GM12878 (cell line): ENCODE measurements around the gene TACR2. TPM values are rescaled to one million over a fixed set of nuclear protein-coding genes. Genes with fewer than 3 reads are reported as not detected.

Source experiments
- ATAC-seq: fragments of 200-7000 bp; cut with Tn5 transposase; 3 replicates; pipeline ENCODE4 v1.9.1; 2020; ENCODE audit warnings: mild to moderate bottlenecking, moderate library complexity
- BruUV-seq: library from RNA; stranded (reverse); fragments of 400-500 nt; replicated peaks from 2 replicates; lab custom pipeline; 2021; lab: Mats Ljungman, UMichigan
- CTCF ChIA-PET: fragments of 300-600 bp; sonication (Branson Sonifier 250); formaldehyde crosslinking; extraction: SDS; loops from one replicate; lab custom pipeline; 2021; ENCODE audit warnings: inconsistent platforms; lab: Yijun Ruan, JAX
- POLR2A ChIA-PET: fragments of 350-600 bp; formaldehyde crosslinking; extraction: SDS; loops from one replicate; lab custom pipeline; 2021; ENCODE audit warnings: inconsistent platforms; lab: Charles Lee
- RAD21 ChIA-PET: fragments of 300-600 bp; sonication (Branson Sonifier 250); formaldehyde crosslinking; loops from one replicate; lab custom pipeline; 2023; ENCODE audit warnings: antibody characterized with exemption; ENCODE audit not compliant: unreplicated experiment; lab: Charles Lee
- SMC1A ChIA-PET: fragments of 300-600 bp; sonication (Branson Sonifier 250); formaldehyde crosslinking; loops from one replicate; lab custom pipeline; 2023; ENCODE audit not compliant: unreplicated experiment, uncharacterized antibody; lab: Charles Lee
- DNase-seq: peaks from one replicate; pipeline ENCODE4 v3.0.0-alpha.2; 2011; ENCODE audit warnings: low read depth, low spot score
- FAIRE-seq: peaks from 3 replicates; lab custom pipeline; 2011; peaks lifted over from hg19 to GRCh38; lab: Jason Lieb, UNC
- H2AFZ ChIP-seq: 2 replicates; pipeline ENCODE4 v1.6.0; 2011; ENCODE audit warnings: low read depth, low read length, control low read depth; ENCODE audit not compliant: control insufficient read depth
- H3K27ac ChIP-seq: 2 replicates; pipeline ENCODE4 v1.5.1; 2011; ENCODE audit warnings: control low read depth; ENCODE audit not compliant: control insufficient read depth, insufficient read depth
- H3K27me3 ChIP-seq, 2 experiments: replicated peaks in 1 of 2; 2 replicates each; pipeline versions ENCODE4 v1.6.0 to v1.6.1; 2011; ENCODE audit warnings: low read length in 1 of 2; ENCODE audit not compliant: control insufficient read depth in 2 of 2, insufficient read depth in 2 of 2
- H3K36me3 ChIP-seq, 2 experiments: 2 replicates each; pipeline ENCODE4 v1.5.1; 2011; ENCODE audit warnings: low read length in 1 of 2; ENCODE audit not compliant: control insufficient read depth in 2 of 2, insufficient read depth in 2 of 2
- H3K4me1 ChIP-seq: 2 replicates; pipeline ENCODE4 v1.6.1; 2011; ENCODE audit warnings: mild to moderate bottlenecking, low read length, moderate library complexity, mixed read lengths; ENCODE audit not compliant: control insufficient read depth, insufficient read depth
- H3K4me2 ChIP-seq: 2 replicates; pipeline ENCODE4 v1.6.0; 2011; ENCODE audit warnings: control low read depth; ENCODE audit not compliant: control insufficient read depth, insufficient read depth
- H3K4me3 ChIP-seq: fragments of 200-600 bp; sonication (generic); 2 replicates; pipeline ENCODE4 v1.5.1; 2016
- H3K79me2 ChIP-seq: 2 replicates; pipeline ENCODE4 v1.6.0; 2011; ENCODE audit warnings: low read length; ENCODE audit not compliant: control insufficient read depth, insufficient read depth
- H3K9ac ChIP-seq: 2 replicates; pipeline ENCODE4 v1.8.0; 2011; ENCODE audit warnings: low read length, control low read depth, mixed read lengths; ENCODE audit not compliant: control insufficient read depth, insufficient read depth
- H3K9me3 ChIP-seq: replicated peaks from 3 replicates; pipeline ENCODE4 v1.5.1; 2011; ENCODE audit warnings: mild to moderate bottlenecking, low read length; ENCODE audit not compliant: control insufficient read depth, insufficient read depth
- H4K20me1 ChIP-seq: 2 replicates; pipeline ENCODE4 v1.6.0; 2011; ENCODE audit not compliant: control insufficient read depth, insufficient read depth
- BCL11A ChIP-seq: IDR thresholded peaks from 2 replicates; pipeline ENCODE4 v1.6.1; 2011; ENCODE audit warnings: low read depth, low read length
- BCL3 ChIP-seq: IDR thresholded peaks from 2 replicates; pipeline ENCODE4 v1.6.1; 2011; ENCODE audit warnings: borderline replicate concordance, low read depth, mild to moderate bottlenecking, moderate library complexity, low read length; ENCODE audit not compliant: insufficient read depth, poor library complexity, severe bottlenecking
- BHLHE40 ChIP-seq, 2 experiments: fragments of 450-650 bp in 1 of 2; IDR thresholded peaks; 2 replicates each; pipeline ENCODE4 v1.6.1; 2011 to 2017; ENCODE audit warnings: low read depth in 2 of 2, borderline replicate concordance in 1 of 2, improper control_type of control experiment in 1 of 2, low read length in 1 of 2, mild to moderate bottlenecking in 1 of 2
- FOS ChIP-seq: IDR thresholded peaks from 3 replicates; pipeline ENCODE4 v1.6.1; 2011; ENCODE audit warnings: borderline replicate concordance; ENCODE audit not compliant: insufficient read length; ENCODE audit errors: extremely low read depth
- FOXM1 ChIP-seq: IDR thresholded peaks from 2 replicates; pipeline ENCODE4 v1.6.1; 2012; ENCODE audit warnings: low read depth, mild to moderate bottlenecking, inconsistent platforms, low read length, moderate library complexity
- HSF1 ChIP-seq: fragments of 150-350 bp; IDR thresholded peaks from 2 replicates; pipeline ENCODE4 v1.6.1; 2014; ENCODE audit warnings: mild to moderate bottlenecking, low read depth, low read length
- IRF3 ChIP-seq: fragments of 450-650 bp; IDR thresholded peaks from 2 replicates; pipeline ENCODE4 v1.6.1; 2014; ENCODE audit warnings: mild to moderate bottlenecking
- JUND ChIP-seq: IDR thresholded peaks from 2 replicates; pipeline ENCODE4 v1.6.1; 2012; ENCODE audit warnings: low read depth, mild to moderate bottlenecking, low read length, improper control_type of control experiment, moderate library complexity
- LARP7 ChIP-seq: fragments of 450-650 bp; IDR thresholded peaks from 2 replicates; pipeline ENCODE4 v1.6.1; 2017; ENCODE audit warnings: mild to moderate bottlenecking
- MAX ChIP-seq: IDR thresholded peaks from 2 replicates; pipeline ENCODE4 v1.6.1; 2012; ENCODE audit warnings: low read depth, low read length, improper control_type of control experiment
- MEF2A ChIP-seq: IDR thresholded peaks from 2 replicates; pipeline ENCODE4 v1.6.1; 2011; ENCODE audit warnings: low read depth, mild to moderate bottlenecking, low read length, moderate library complexity; ENCODE audit not compliant: insufficient read depth
- MEF2B ChIP-seq: fragments of 450-650 bp; IDR thresholded peaks from 2 replicates; pipeline ENCODE4 v1.6.1; 2018; ENCODE audit warnings: mild to moderate bottlenecking, moderate library complexity; ENCODE audit not compliant: partially characterized antibody, poor library complexity, severe bottlenecking
- NR2C2 ChIP-seq: IDR thresholded peaks from 2 replicates; pipeline ENCODE4 v1.6.1; 2011; ENCODE audit warnings: borderline replicate concordance, low read depth; ENCODE audit not compliant: control insufficient read depth, insufficient read length
- NR2F1 ChIP-seq: fragments of 450-650 bp; conservative IDR thresholded peaks from 2 replicates; pipeline ENCODE4 v1.6.1; 2017; ENCODE audit warnings: mild to moderate bottlenecking
- SIX5 ChIP-seq: IDR thresholded peaks from 2 replicates; pipeline ENCODE4 v1.6.1; 2011; ENCODE audit warnings: mild to moderate bottlenecking, low read depth, low read length, moderate library complexity; ENCODE audit not compliant: severe bottlenecking
- SMARCA5 ChIP-seq: fragments of 450-650 bp; IDR thresholded peaks from 2 replicates; pipeline ENCODE4 v1.6.1; 2017; ENCODE audit warnings: mild to moderate bottlenecking
- SUPT20H ChIP-seq: IDR thresholded peaks from 2 replicates; pipeline ENCODE4 v1.6.1; 2011; ENCODE audit warnings: low read depth, mild to moderate bottlenecking, low read length, moderate library complexity, borderline replicate concordance; ENCODE audit not compliant: control insufficient read depth
- TCF7 ChIP-seq: IDR thresholded peaks from 2 replicates; pipeline ENCODE4 v1.6.1; 2014; ENCODE audit warnings: antibody characterized with exemption, borderline replicate concordance
- WGBS: methylation state at CpG from one replicate; pipeline ENCODE4 v1.1.6; 2016; ENCODE audit warnings: low lambda C conversion rate; ENCODE audit not compliant: insufficient replicate concordance, insufficient coverage; ENCODE audit errors: missing lambda C conversion rate; 5-methylcytosine and 5-hydroxymethylcytosine counted together
- in situ Hi-C: fragments of 300-500 bp; cut with MboI; formaldehyde crosslinking; loops from 9 replicates; pipeline ENCODE4 v1.14.3; 2018; ENCODE audit warnings: mixed read lengths
- intact Hi-C: fragments of 100-400 bp; cut with micrococcal nuclease; formaldehyde crosslinking; loops from one replicate; pipeline ENCODE4 v1.14.2; 2022; ENCODE audit not compliant: unreplicated experiment
- polyA plus RNA-seq, 11 experiments: library from polyadenylated mRNA; depleted of rRNA in 4 of 11; unstranded in 6 of 11; stranded (reverse) in 5 of 11; fragments of >200 nt; fragmentation: Nextera tagmentation in 4 of 11; fragmentation: Illumina TruSeq in 1 of 11; extraction: Ambion mirVana in 4 of 11; extraction: Trizol in 1 of 11; gene quantifications; 1 replicate in 1 of 11; 2 replicates in 10 of 11; pipeline versions ENCODE4 v1.2.1 to v1.2.3, GENCODE V29; 2011 to 2016; ENCODE audit warnings: inconsistent platforms in 2 of 11, missing spikeins in 2 of 11, low read depth in 1 of 11
- total RNA-seq, 4 experiments: library from RNA; depleted of rRNA in 3 of 4; stranded (reverse); fragments of >200 nt in 3 of 4; fragmentation: Illumina TruSeq in 1 of 4; extraction: Trizol in 1 of 4; gene quantifications; 2 replicates each; pipeline versions ENCODE4 v1.2.1 to v1.2.3, GENCODE V29; 2013 to 2021

Gene TACR2
- total and polyA plus RNA-seq, 10 of the 15 experiments (the other 5 are each of a cell fraction or from before 2014, with no cell fraction given) = 0.11 TPM; not detected in 9

- no peak overlapping the region for H3K4me2 ChIP-seq
- BruUV-seq = no TSS peak
- H3K27me3 ChIP-seq = no peaks in the 10 kb centered on the region
- CTCF ChIA-PET = interaction anchor here (1.1 to 7.2 kb wide), 4 partner anchors 93 to 158 kb away, joined by 3 to 126 read pairs (median 6); no protein-coding TSS in a partner anchor
- H3K9ac ChIP-seq = no peak overlapping the region
- no peak overlapping the region for H3K4me3 ChIP-seq
- TF ChIP-seq FOS (no peak), FOXM1 (no peak), BCL11A (no peak), TCF7 (no peak), SMARCA5 (no peak), HSF1 (no peak), SUPT20H (no peak), NR2C2 (no peak), BCL3 (no peak), NR2F1 (no peak), MEF2B (no peak), MAX (no peak), JUND (no peak), SIX5 (no peak), IRF3 (no peak), MEF2A (no peak), LARP7 (no peak), BHLHE40 (IDR thresholded peaks at IDR 0.05; ENCODE audit: borderline replicate concordance in 1 of 2, low read depth in 2 of 2, low read length in 1 of 2) (no peak)
- TF ChIP-seq, all 136 proteins: peak for 0
- no peak for DNase-seq
- intact Hi-C loops (loop anchor here (10.0 kb wide), 1 partner anchor 395 kb away; no protein-coding TSS in a partner anchor), in situ Hi-C loops (no loop called here)
- ATAC-seq = no peak
- ChIA-PET POLR2A (no interaction called here), SMC1A (interaction anchor here (1.0 to 4.0 kb wide), 7 partner anchors 15 to 384 kb away, joined by 3 to 63 read pairs (median 4); no protein-coding TSS in a partner anchor), RAD21 (interaction anchor here (0.8 to 4.1 kb wide), 6 partner anchors 28 to 384 kb away, joined by 3 to 49 read pairs (median 4); no protein-coding TSS in a partner anchor)
- peaks cover 8 to 23% of the 10 kb centered on the region in 2 experiments for H3K36me3 ChIP-seq
- 81% methylated on average over 8 of the region's 8 CpGs for WGBS
- no peaks in the 10 kb centered on the region for H3K9me3 ChIP-seq
- H3K27ac ChIP-seq = no peak overlapping the region
- FAIRE-seq = no peak
- H2AFZ ChIP-seq = no peak overlapping the region
- no peaks in the 10 kb centered on the region for H4K20me1 ChIP-seq
- no peaks in the 10 kb centered on the region for H3K4me1 ChIP-seq
- no peaks in the 10 kb centered on the region for H3K79me2 ChIP-seq
Measured at GRCh38 chr10:69389827-69390490, 26.8 kb downstream of the TACR2 start.
